Smooth muscle cell (in vitro differentiated cells): ENCODE data around the gene WASL. TPM values are rescaled to one million over a fixed set of nuclear protein-coding genes. Genes with fewer than 3 reads are reported as not detected.

Source experiments
- DNase-seq: peaks from one replicate; lab custom pipeline; 2025; ENCODE audit not compliant: unreplicated experiment; lab: John Stamatoyannopoulos, UW
- H2AFZ ChIP-seq: fragments of 200-600 bp; sonication (generic); 2 replicates; pipeline ENCODE4 v1.6.0; 2016; ENCODE audit warnings: antibody characterized with exemption, low read depth, mild to moderate bottlenecking
- H3F3A ChIP-seq: fragments of 200-600 bp; sonication (generic); 2 replicates; pipeline ENCODE4 v1.6.0; 2017; ENCODE audit warnings: antibody characterized with exemption, low read depth
- H3K27ac ChIP-seq: fragments of 200-600 bp; sonication (generic); 2 replicates; pipeline ENCODE4 v1.5.1; 2016; ENCODE audit warnings: low read depth, mild to moderate bottlenecking
- H3K27me3 ChIP-seq: fragments of 200-600 bp; sonication (generic); 2 replicates; pipeline ENCODE4 v1.6.1; 2016; ENCODE audit warnings: low read depth, mild to moderate bottlenecking
- H3K36me3 ChIP-seq: fragments of 200-600 bp; sonication (generic); 2 replicates; pipeline ENCODE4 v1.5.1; 2016; ENCODE audit warnings: low read depth
- H3K4me1 ChIP-seq: fragments of 200-600 bp; sonication (generic); 2 replicates; pipeline ENCODE4 v1.5.1; 2016; ENCODE audit warnings: low read depth
- H3K4me2 ChIP-seq: fragments of 200-600 bp; sonication (generic); 2 replicates; pipeline ENCODE4 v1.6.0; 2016; ENCODE audit warnings: mild to moderate bottlenecking
- H3K4me3 ChIP-seq: fragments of 200-600 bp; sonication (generic); 2 replicates; pipeline ENCODE4 v1.5.1; 2016; ENCODE audit warnings: mild to moderate bottlenecking
- H3K79me2 ChIP-seq: fragments of 200-600 bp; sonication (generic); 2 replicates; pipeline ENCODE4 v1.6.0; 2016; ENCODE audit warnings: low read depth, mild to moderate bottlenecking
- H3K9ac ChIP-seq: fragments of 200-600 bp; sonication (generic); 2 replicates; pipeline ENCODE4 v1.6.0; 2016; ENCODE audit warnings: low read depth
- H3K9me3 ChIP-seq: fragments of 200-600 bp; sonication (generic); replicated peaks from 2 replicates; pipeline ENCODE4 v1.5.1; 2016; ENCODE audit warnings: low read depth
- H4K20me1 ChIP-seq: fragments of 200-600 bp; sonication (generic); 2 replicates; pipeline ENCODE4 v1.6.0; 2016; ENCODE audit warnings: low read depth
- CTCF ChIP-seq: fragments of 200-600 bp; sonication (generic); IDR thresholded peaks from 2 replicates; pipeline ENCODE4 v1.5.1; 2017; ENCODE audit warnings: borderline replicate concordance, mild to moderate bottlenecking, antibody characterized with exemption; ENCODE audit not compliant: insufficient read depth, poor library complexity, severe bottlenecking
- WGBS: methylation state at CpG from one replicate; pipeline ENCODE4 v1.1.7; 2016; ENCODE audit warnings: low lambda C conversion rate; 5-methylcytosine and 5-hydroxymethylcytosine counted together
- polyA plus RNA-seq: library from polyadenylated mRNA; unstranded; fragments of >200 nt; fragmentation: Nextera tagmentation; extraction: Ambion mirVana; gene quantifications from 2 replicates; pipeline ENCODE4 v1.2.1, GENCODE V29; 2016
- total RNA-seq: library from RNA; depleted of rRNA; stranded (reverse); fragments of >200 nt; gene quantifications from 2 replicates; pipeline ENCODE4 v1.2.3, GENCODE V29; 2014

WASL gene
- total and polyA plus RNA-seq, 2 experiments from 2014 or later = 22.7 to 35.3 TPM

- Histone ChIP-seq H3K27ac (no peak overlapping the region), H3K79me2 (no peaks in the 10 kb centered on the region), H3K36me3 (no peaks in the 10 kb centered on the region), H3F3A (peaks cover 2% of the 10 kb centered on the region), H2AFZ (no peak overlapping the region), H3K4me2 (no peak overlapping the region), H3K9me3 (no peaks in the 10 kb centered on the region), H3K4me3 (no peak overlapping the region), H3K9ac (no peak overlapping the region), H4K20me1 (no peaks in the 10 kb centered on the region), H3K4me1 (peaks cover 2% of the 10 kb centered on the region), H3K27me3 (no peaks in the 10 kb centered on the region)
- 89% methylated on average over 7 of the region's 7 CpGs for WGBS
- no peak for DNase-seq
- TF ChIP-seq CTCF = no peak
These were observed 79.3 kb downstream of the WASL start for GRCh38 chr7:123669485-123669884.

- Histone ChIP-seq H2AFZ (no peak overlapping the region), H3K4me3 (no peak overlapping the region), H3K4me1 (no peaks in the 10 kb centered on the region), H3K27ac (no peak overlapping the region), H3K36me3 (no peaks in the 10 kb centered on the region), H3K4me2 (no peak overlapping the region), H3K79me2 (no peaks in the 10 kb centered on the region), H3K27me3 (no peaks in the 10 kb centered on the region), H3K9ac (no peak overlapping the region), H3K9me3 (no peaks in the 10 kb centered on the region), H4K20me1 (no peaks in the 10 kb centered on the region), H3F3A (no peaks in the 10 kb centered on the region)
- 36% methylated on average over 1 of the region's 1 CpG for WGBS
- no peak for DNase-seq
- no peak for TF ChIP-seq CTCF
These were observed 82.3 kb downstream of the WASL start for GRCh38 chr7:123666492-123666891.

DNA sequence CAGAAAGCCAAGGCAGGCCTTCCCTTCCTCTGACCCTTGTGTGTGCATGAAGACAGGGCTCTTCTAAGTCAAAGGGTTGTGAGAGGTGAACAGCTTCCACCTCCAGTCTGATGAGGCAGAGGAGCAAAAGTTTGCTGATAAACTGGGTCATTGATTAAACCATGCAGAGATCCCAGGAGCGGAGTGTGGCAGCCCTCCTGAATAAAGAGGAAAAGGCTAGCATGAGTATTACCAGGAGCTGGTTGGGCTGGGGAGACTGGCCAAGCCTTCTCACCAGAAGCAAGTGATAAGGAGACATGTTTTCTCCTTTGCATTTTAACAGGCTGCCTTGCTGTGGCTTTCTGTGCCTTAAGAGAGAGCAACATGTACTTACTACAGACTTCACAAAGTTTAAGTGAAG, 82.9 kb downstream of the WASL start:
- Histone ChIP-seq H3K79me2 (no peaks in the 10 kb centered on the region), H3K4me2 (no peak overlapping the region)
- WGBS = 63% methylated on average over 1 of the region's 1 CpG

More for the DNA sequence above, 82.9 kb downstream of the WASL start:
- no peak for TF ChIP-seq CTCF
- Histone ChIP-seq H2AFZ (no peak overlapping the region), H3K27me3 (no peaks in the 10 kb centered on the region), H3K36me3 (no peaks in the 10 kb centered on the region), H3K4me3 (no peak overlapping the region), H3K27ac (no peak overlapping the region), H4K20me1 (no peaks in the 10 kb centered on the region), H3K4me1 (no peaks in the 10 kb centered on the region), H3K9me3 (no peaks in the 10 kb centered on the region), H3F3A (no peaks in the 10 kb centered on the region), H3K9ac (no peak overlapping the region)
- no peak for DNase-seq
